Sigmoid colon (tissue), 7 donors: ENCODE measurements around the gene ACBD6. TPM values are rescaled to one million over a fixed set of nuclear protein-coding genes. Genes with fewer than 3 reads are reported as not detected.
"Not testable (repeated sequence)": the region's sequence is repeated elsewhere in the genome, so short reads cannot be mapped to it uniquely, and the experiment has no call there.

ENCODE experiments used
- DNase-seq: peaks from one replicate; pipeline ENCODE4 v3.0.0-alpha.2; 2019
- H3K27ac ChIP-seq, 4 donors: fragments of 200-600 bp; sonication (generic); one replicate each; pipeline ENCODE4 v1.5.1; 2016 to 2019; ENCODE audit warnings: mild to moderate bottlenecking in 1 of 4
- H3K27me3 ChIP-seq, 3 donors: fragments of 200-600 bp; sonication (generic); one replicate each; pipeline ENCODE4 v1.5.1; 2019; ENCODE audit warnings: mild to moderate bottlenecking in 1 of 3
- H3K36me3 ChIP-seq, 4 donors: fragments of 200-600 bp; sonication (generic); one replicate each; pipeline ENCODE4 v1.5.1; 2016 to 2019
- H3K4me1 ChIP-seq, 4 donors: fragments of 200-600 bp; sonication (generic); one replicate each; pipeline ENCODE4 v1.5.1; 2017 to 2019
- H3K4me3 ChIP-seq, 4 donors: fragments of 200-600 bp; sonication (generic); one replicate each; pipeline ENCODE4 v1.5.1; 2017 to 2019; ENCODE audit warnings: mild to moderate bottlenecking in 2 of 4, moderate library complexity in 1 of 4
- H3K9me3 ChIP-seq, 4 donors: fragments of 200-600 bp in 3 of 4; sonication (generic) in 3 of 4; one replicate each; pipeline versions ENCODE4 v1.5.1 to v1.6.1; 2013 to 2019
- EP300 ChIP-seq, 4 donors: sonication (generic); formaldehyde crosslinking; IDR thresholded peaks; one replicate each; pipeline ENCODE4 v1.6.1; 2017; ENCODE audit warnings: antibody characterized with exemption in 4 of 4
- POLR2A ChIP-seq, 2 donors: fragments of 450-650 bp; IDR thresholded peaks; one replicate each; pipeline ENCODE4 v1.6.1; 2016; ENCODE audit warnings: antibody characterized with exemption in 2 of 2, mild to moderate bottlenecking in 2 of 2, moderate library complexity in 2 of 2
- POLR2AphosphoS5 ChIP-seq, 4 donors: sonication (generic); formaldehyde crosslinking; IDR thresholded peaks; one replicate each; pipeline ENCODE4 v1.6.1; 2017; ENCODE audit warnings: antibody characterized with exemption in 4 of 4
- WGBS, 2 donors: extraction: QIAGEN DNeasy Blood & Tissue Kit; methylation state at CpG; one replicate each; pipeline ENCODE4 v1.1.7; 2013; 5-methylcytosine and 5-hydroxymethylcytosine counted together
- intact Hi-C: fragments of 100-400 bp; cut with DNase I; formaldehyde crosslinking; loops from one replicate; pipeline ENCODE4 v1.15.1; 2023
- polyA plus RNA-seq, 3 donors: library from polyadenylated mRNA; stranded (reverse); fragments of 200-250 nt; gene quantifications; one replicate each; pipeline ENCODE4 v1.2.3, GENCODE V29; 2013
- total RNA-seq, 4 donors: library from RNA; depleted of rRNA; stranded (reverse); fragments of >200 nt; gene quantifications; one replicate each; pipeline ENCODE4 v1.1.0, GENCODE V29; 2016
- TF ChIP-seq, protein P1 (sequence below), 4 experiments: fragments of 450-650 bp in 3 of 4; fragments of 200-600 bp in 1 of 4; IDR thresholded peaks; one replicate each; pipeline ENCODE4 v1.5.1; 2016 to 2019; ENCODE audit warnings: antibody characterized with exemption in 4 of 4, mild to moderate bottlenecking in 3 of 4, moderate library complexity in 2 of 4
- donor health status: healthy with polysubstance abuse.
- donor health status: Bipolar disorder and iron deficiency.
- donor health status: healthy.

The ACBD6 gene, protein sequence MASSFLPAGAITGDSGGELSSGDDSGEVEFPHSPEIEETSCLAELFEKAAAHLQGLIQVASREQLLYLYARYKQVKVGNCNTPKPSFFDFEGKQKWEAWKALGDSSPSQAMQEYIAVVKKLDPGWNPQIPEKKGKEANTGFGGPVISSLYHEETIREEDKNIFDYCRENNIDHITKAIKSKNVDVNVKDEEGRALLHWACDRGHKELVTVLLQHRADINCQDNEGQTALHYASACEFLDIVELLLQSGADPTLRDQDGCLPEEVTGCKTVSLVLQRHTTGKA
- total RNA-seq: 10 to 100 TPM; 35.5 to 40.8 (median 40.1) TPM
- polyA plus RNA-seq: 10 to 100 TPM; 11.4 to 21.8 (median 14.3) TPM

- peaks cover 0 to 24% (median 15%) of the 10 kb centered on the region in 4 donors for H3K4me1 ChIP-seq
- no peaks in the 10 kb centered on the region for H3K9me3 ChIP-seq
- peak; percentile 92 for DNase-seq
- 0% methylated on average over 83 of the region's 83 CpGs for WGBS, 2 donors
- peak within 1 kb of the TSS; percentile 86 to 96 (median 90) for H3K27ac ChIP-seq
- no peaks in the 10 kb centered on the region for H3K36me3 ChIP-seq
- peak within 1 kb of the TSS; percentile 74 to 93 (median 84) for H3K4me3 ChIP-seq
- TF ChIP-seq POLR2A (IDR thresholded peaks at IDR 0.05) (peak in 1 of 2 donors; percentile 38), POLR2AphosphoS5 (IDR thresholded peaks at IDR 0.05) (peak; percentile 16 to 77 (median 51)), EP300 (IDR thresholded peaks at IDR 0.05) (peak in 1 of 4 donors; percentile 13)
- TF ChIP-seq, protein P1, sequence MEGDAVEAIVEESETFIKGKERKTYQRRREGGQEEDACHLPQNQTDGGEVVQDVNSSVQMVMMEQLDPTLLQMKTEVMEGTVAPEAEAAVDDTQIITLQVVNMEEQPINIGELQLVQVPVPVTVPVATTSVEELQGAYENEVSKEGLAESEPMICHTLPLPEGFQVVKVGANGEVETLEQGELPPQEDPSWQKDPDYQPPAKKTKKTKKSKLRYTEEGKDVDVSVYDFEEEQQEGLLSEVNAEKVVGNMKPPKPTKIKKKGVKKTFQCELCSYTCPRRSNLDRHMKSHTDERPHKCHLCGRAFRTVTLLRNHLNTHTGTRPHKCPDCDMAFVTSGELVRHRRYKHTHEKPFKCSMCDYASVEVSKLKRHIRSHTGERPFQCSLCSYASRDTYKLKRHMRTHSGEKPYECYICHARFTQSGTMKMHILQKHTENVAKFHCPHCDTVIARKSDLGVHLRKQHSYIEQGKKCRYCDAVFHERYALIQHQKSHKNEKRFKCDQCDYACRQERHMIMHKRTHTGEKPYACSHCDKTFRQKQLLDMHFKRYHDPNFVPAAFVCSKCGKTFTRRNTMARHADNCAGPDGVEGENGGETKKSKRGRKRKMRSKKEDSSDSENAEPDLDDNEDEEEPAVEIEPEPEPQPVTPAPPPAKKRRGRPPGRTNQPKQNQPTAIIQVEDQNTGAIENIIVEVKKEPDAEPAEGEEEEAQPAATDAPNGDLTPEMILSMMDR (IDR thresholded peaks at IDR 0.05): no peak
- intact Hi-C loops: loop anchor here (10.0 kb wide), 2 partner anchors 132 to 532 kb away; partner anchors contain the start of genes MR1 and XPR1
- no peaks in the 10 kb centered on the region for H3K27me3 ChIP-seq
Measured at GRCh38 chr1:180502361-180503279, at the start of gene ACBD6. Gene ACBD6, minus strand, starts transcription at chr1:180502577. Its CDS starts 311 bp downstream, at chr1:180502266.

DNA sequence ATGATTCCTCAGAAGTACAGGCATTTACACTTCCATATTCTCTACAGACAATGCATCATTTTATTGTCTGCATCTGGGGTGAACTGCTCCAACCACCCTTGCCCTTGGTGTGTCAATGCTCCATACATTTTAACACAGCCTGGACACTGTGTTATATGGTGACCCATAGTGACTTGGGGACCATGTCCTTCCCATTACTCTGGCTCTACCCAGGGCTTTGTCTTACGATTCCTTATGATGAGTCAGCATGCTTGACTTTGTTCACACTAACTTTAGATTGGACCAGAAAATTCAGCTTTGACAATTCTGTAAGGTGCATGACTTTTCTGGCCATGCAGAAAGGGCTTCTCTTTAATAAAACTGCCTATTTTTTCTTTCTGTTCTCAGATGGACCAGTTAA is 49.6 kb upstream of the ACBD6 start:
- DNase-seq: no peak
- intact Hi-C loops: no loop called here
- H3K4me1 ChIP-seq: no peaks in the 10 kb centered on the region
- 78 to 92% methylated on average over 1 of the region's 1 CpG for WGBS, 2 donors
- H3K27me3 ChIP-seq: no peaks in the 10 kb centered on the region
- H3K4me3 ChIP-seq: no peak overlapping the region
- H3K36me3 ChIP-seq: no peaks in the 10 kb centered on the region
- no peak overlapping the region for H3K27ac ChIP-seq
- TF ChIP-seq, protein P1 (IDR thresholded peaks at IDR 0.05): no peak
- no peak for TF ChIP-seq EP300 (IDR thresholded peaks at IDR 0.05)
- TF ChIP-seq POLR2AphosphoS5 (IDR thresholded peaks at IDR 0.05): no peak
- no peak for TF ChIP-seq POLR2A (IDR thresholded peaks at IDR 0.05)
- H3K9me3 ChIP-seq: no peaks in the 10 kb centered on the region

GRCh38 chr1:180550241-180550640 is 47.9 kb upstream of the ACBD6 start:
- H3K27ac ChIP-seq: no peak overlapping the region
- WGBS, 2 donors: 78 to 95% methylated on average over 3 of the region's 3 CpGs
- H3K36me3 ChIP-seq: no peaks in the 10 kb centered on the region
- H3K4me1 ChIP-seq: no peaks in the 10 kb centered on the region
- no peaks in the 10 kb centered on the region for H3K27me3 ChIP-seq
- H3K4me3 ChIP-seq: no peak overlapping the region
- no peak for DNase-seq
- intact Hi-C loops: no loop called here
- no peaks in the 10 kb centered on the region for H3K9me3 ChIP-seq
- TF ChIP-seq, protein P1 (IDR thresholded peaks at IDR 0.05): no peak
- TF ChIP-seq EP300 (IDR thresholded peaks at IDR 0.05) (no peak), POLR2AphosphoS5 (IDR thresholded peaks at IDR 0.05) (no peak), POLR2A (IDR thresholded peaks at IDR 0.05) (no peak)

DNA sequence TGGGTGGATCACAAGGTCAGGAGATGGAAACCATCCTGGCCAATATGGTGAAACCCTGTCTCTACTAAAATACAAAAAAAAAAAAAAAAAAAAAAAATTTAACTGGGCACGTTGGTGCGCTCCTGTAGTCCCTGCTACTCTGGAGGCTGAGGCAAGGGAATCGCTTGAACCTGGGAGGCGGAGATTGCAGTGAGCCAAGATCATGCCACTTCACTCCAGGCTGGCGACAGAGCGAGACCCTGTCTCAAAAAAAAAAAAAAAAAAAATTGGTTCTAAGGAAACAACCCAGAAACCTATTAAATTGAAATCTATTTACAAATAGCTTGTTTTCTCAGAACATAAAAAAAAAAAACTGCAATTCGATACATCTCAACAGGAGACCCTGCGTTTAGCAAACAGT is 47.4 kb upstream of the ACBD6 start:
- H3K36me3 ChIP-seq, DNase-seq, intact Hi-C loops, H3K4me1 ChIP-seq, H3K4me3 ChIP-seq, H3K27ac ChIP-seq, H3K27me3 ChIP-seq, H3K9me3 ChIP-seq: not testable (repeated sequence)
- WGBS, 2 donors: 94 to 95% methylated on average over 8 of the region's 8 CpGs
